Right lobe of liver (tissue), 6 donors: ENCODE results near the gene TBX2. TPM values are rescaled to one million over a fixed set of nuclear protein-coding genes. Genes with fewer than 3 reads are reported as not detected.

Experiments
- ATAC-seq, 4 donors: fragments of 200-7000 bp; cut with Tn5 transposase; one replicate each; pipeline ENCODE4 v1.9.1; 2020; ENCODE audit warnings: mild to moderate bottlenecking in 4 of 4, moderate library complexity in 4 of 4
- DNase-seq, 3 donors: peaks; one replicate each; pipeline ENCODE4 v3.0.0-alpha.2; 2020
- H3K27ac ChIP-seq, 3 donors: fragments of 200-600 bp; one replicate each; pipeline ENCODE4 v1.8.0; 2022
- H3K27me3 ChIP-seq, 2 donors: fragments of 200-600 bp; one replicate each; pipeline ENCODE4 v1.8.0; 2022
- H3K36me3 ChIP-seq, 4 donors: fragments of 200-600 bp; sonication (generic) in 1 of 4; one replicate each; pipeline versions ENCODE4 v1.5.1 to v1.8.0; 2017 to 2022; ENCODE audit warnings: control low read depth in 1 of 4
- H3K4me1 ChIP-seq, 4 donors: fragments of 200-600 bp; sonication (generic) in 1 of 4; one replicate each; pipeline versions ENCODE4 v1.5.1 to v1.8.0; 2017 to 2022; ENCODE audit warnings: control low read depth in 1 of 4
- H3K4me3 ChIP-seq, 3 donors: fragments of 200-600 bp; one replicate each; pipeline ENCODE4 v1.8.0; 2022
- H3K9me3 ChIP-seq, 4 donors: fragments of 200-600 bp; sonication (generic) in 1 of 4; one replicate each; pipeline versions ENCODE4 v1.5.1 to v1.8.0; 2017 to 2022; ENCODE audit warnings: control low read depth in 1 of 4
- CTCF ChIP-seq, 4 donors: fragments of 200-600 bp in 3 of 4; fragments of 450-650 bp in 1 of 4; IDR thresholded peaks; one replicate each; pipeline versions ENCODE4 v1.5.1 to v1.8.0; 2016 to 2022; ENCODE audit warnings: antibody characterized with exemption in 4 of 4, mild to moderate bottlenecking in 2 of 4
- POLR2A ChIP-seq: fragments of 450-650 bp; IDR thresholded peaks from one replicate; pipeline ENCODE4 v1.6.1; 2017; ENCODE audit warnings: antibody characterized with exemption, mild to moderate bottlenecking
- WGBS: methylation state at CpG from one replicate; pipeline ENCODE4 v1.1.6; 2018; ENCODE audit warnings: low coverage, low lambda C conversion rate; ENCODE audit not compliant: insufficient coverage; ENCODE audit errors: missing lambda C conversion rate; 5-methylcytosine and 5-hydroxymethylcytosine counted together
- intact Hi-C, 2 donors: fragments of 100-400 bp; cut with DNase I; formaldehyde crosslinking; loops; one replicate each; pipeline versions ENCODE4 v1.11.2 to v1.14.1; 2022
- total RNA-seq, 6 experiments: library from RNA; depleted of rRNA in 2 of 6; stranded (reverse); fragments of >200 nt in 2 of 6; fragmentation: NEBNext Ultra II Directional in 3 of 6; extraction: Animal tissue kit (Norgen Biotek cat#: 25700) in 3 of 6; gene quantifications; one replicate each; pipeline versions ENCODE4 v1.1.0 to v1.2.4, GENCODE V29; 2016 to 2023
- donor health status: DM: no; HTN: yes; CAD: no.
- donor health status: DM: no; HTN: no; CAD: no.
- donor health status: DM: no; HTN: no; CAD: no.
- donor health status: DM: no; HTN: yes; CAD: no.
- donor health status: DM: no; HTN: yes; CAD: no.

Gene TBX2
- total RNA-seq, 6 experiments from 2014 or later = 1.9 to 4.4 (median 2.7) TPM

DNA sequence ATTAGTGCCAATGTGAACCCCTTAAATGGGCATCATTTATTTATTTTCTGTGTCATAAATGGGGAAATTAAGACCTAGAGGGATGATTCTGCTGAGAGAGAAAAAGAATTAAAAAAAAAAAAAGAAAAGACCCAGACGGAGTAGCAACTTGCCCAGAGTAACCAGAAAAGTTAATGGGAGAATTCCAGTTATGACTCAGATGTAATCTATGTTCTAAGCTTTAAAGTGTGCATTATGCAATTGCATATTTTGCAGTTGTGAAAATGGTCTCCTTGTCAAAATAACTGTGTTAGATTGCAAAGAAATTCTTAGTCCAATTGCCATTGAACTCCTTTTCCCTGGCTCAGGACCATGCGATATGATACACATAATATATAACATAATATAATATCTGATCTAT is 38.6 kb upstream of the TBX2 start:
- intact Hi-C loops = no loop called here

GRCh38 chr17:61362396-61362795 is 37.2 kb upstream of the TBX2 start:
- DNase-seq = no peak
- H3K4me3 ChIP-seq = no peak overlapping the region
- 55% methylated on average over 2 of the region's 5 CpGs for WGBS
- TF ChIP-seq POLR2A (no peak), CTCF (IDR thresholded peaks at IDR 0.05) (no peak)
- intact Hi-C loops = no loop called here
- no peaks in the 10 kb centered on the region for H3K36me3 ChIP-seq
- no peaks in the 10 kb centered on the region for H3K9me3 ChIP-seq
- no peaks in the 10 kb centered on the region for H3K27me3 ChIP-seq
- ATAC-seq = no peak
- H3K4me1 ChIP-seq = no peaks in the 10 kb centered on the region
- no peak overlapping the region for H3K27ac ChIP-seq

More for the DNA sequence above, 38.6 kb upstream of the TBX2 start:
- DNase-seq = no peak
- Histone ChIP-seq H3K27me3 (no peaks in the 10 kb centered on the region), H3K36me3 (no peaks in the 10 kb centered on the region), H3K4me1 (no peaks in the 10 kb centered on the region), H3K9me3 (no peaks in the 10 kb centered on the region), H3K4me3 (no peak overlapping the region), H3K27ac (no peak overlapping the region)
- 73% methylated on average over 2 of the region's 2 CpGs for whole genome bisulfite sequencing
- ATAC-seq = no peak
- TF ChIP-seq CTCF (IDR thresholded peaks at IDR 0.05) (no peak), POLR2A (no peak)

GRCh38 chr17:61362852-61363600 is 36.6 kb upstream of the TBX2 start:
- TF ChIP-seq POLR2A (no peak), CTCF (IDR thresholded peaks at IDR 0.05) (no peak)
- no peak for ATAC-seq

DNA sequence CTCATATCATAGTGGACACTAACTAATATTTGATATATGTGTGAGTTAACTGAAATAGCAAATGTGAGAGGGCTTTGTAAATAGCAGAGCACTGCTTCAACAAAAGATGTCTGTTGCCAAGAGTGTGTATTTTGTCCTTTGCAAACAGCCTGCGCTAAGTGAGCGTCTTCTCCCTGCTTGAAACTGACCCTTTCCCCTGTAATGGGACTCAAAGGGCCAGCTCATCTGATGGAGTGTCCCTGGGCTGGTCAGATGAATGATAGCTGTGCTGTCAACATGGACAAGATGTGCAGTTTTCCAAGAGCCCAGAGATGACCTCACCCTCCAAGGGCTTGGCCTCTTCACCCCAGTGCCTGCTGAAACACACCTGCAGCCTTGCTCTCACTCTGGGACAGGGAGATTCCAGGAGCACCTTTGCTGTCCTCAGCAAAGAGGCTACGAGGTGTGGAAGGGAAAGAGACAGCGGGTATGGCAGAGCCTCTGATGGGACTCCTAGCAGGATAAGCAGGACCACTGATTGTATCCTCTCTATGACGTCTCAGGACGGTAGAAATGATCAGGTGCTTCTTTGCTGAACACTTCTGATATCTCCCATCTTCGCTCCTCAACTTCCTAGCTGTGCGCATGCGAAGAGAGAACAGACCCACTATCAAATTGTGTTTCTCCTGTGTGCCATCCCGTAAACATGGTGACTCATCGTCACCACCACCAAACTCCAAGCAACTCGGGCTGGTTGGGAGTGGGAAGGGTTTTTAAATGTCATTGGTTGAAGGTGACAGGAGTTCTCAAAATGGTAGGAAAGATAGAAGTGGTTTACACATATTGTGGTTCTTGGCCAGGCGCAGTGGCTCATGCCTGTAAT is 35.8 kb upstream of the TBX2 start:
- no peak overlapping the region for H3K4me3 ChIP-seq
- no peak for DNase-seq
- H3K9me3 ChIP-seq = no peaks in the 10 kb centered on the region
- WGBS = 84% methylated on average over 8 of the region's 13 CpGs
- TF ChIP-seq POLR2A = no peak
- TF ChIP-seq CTCF (IDR thresholded peaks at IDR 0.05) = no peak
- no peaks in the 10 kb centered on the region for H3K27me3 ChIP-seq
- no peak overlapping the region for H3K27ac ChIP-seq
- intact Hi-C loops = no loop called here
- no peak for ATAC-seq
- H3K4me1 ChIP-seq = no peaks in the 10 kb centered on the region
- H3K36me3 ChIP-seq = no peaks in the 10 kb centered on the region

More at GRCh38 chr17:61362852-61363600, 36.6 kb upstream of the TBX2 start:
- no peaks in the 10 kb centered on the region for H3K4me1 ChIP-seq
- no peak overlapping the region for H3K4me3 ChIP-seq
- H3K36me3 ChIP-seq = no peaks in the 10 kb centered on the region
- intact Hi-C loops = no loop called here
- H3K27ac ChIP-seq = no peak overlapping the region
- 74% methylated on average over 9 of the region's 9 CpGs for WGBS
- no peak for DNase-seq
- H3K27me3 ChIP-seq = no peaks in the 10 kb centered on the region
- H3K9me3 ChIP-seq = no peaks in the 10 kb centered on the region
